HG02610 (cell line): ENCODE data around the gene LYSMD2.

Source experiments
- ATAC-seq: cut with Tn5 transposase; IDR thresholded peaks from one replicate; pipeline ENCODE4 v1.9.1; 2021; ENCODE audit warnings: mild to moderate bottlenecking, moderate library complexity; ENCODE audit not compliant: unreplicated experiment

The LYSMD2 gene

GRCh38 chr15:51752888-51753287, 15.4 kb upstream of the LYSMD2 start:
- no peak for ATAC-seq

GRCh38 chr15:51751697-51752683, 14.5 kb upstream of the LYSMD2 start:
- ATAC-seq, result peak; percentile 37

GRCh38 chr15:51750792-51751696, 13.6 kb upstream of the LYSMD2 start, which contains the start of gene TMOD2:
TMOD2 (plus strand) TSS chr15:51751597; CDS start chr15:51766442, 14,845 bp downstream.
- peak; percentile 76 for ATAC-seq

DNA sequence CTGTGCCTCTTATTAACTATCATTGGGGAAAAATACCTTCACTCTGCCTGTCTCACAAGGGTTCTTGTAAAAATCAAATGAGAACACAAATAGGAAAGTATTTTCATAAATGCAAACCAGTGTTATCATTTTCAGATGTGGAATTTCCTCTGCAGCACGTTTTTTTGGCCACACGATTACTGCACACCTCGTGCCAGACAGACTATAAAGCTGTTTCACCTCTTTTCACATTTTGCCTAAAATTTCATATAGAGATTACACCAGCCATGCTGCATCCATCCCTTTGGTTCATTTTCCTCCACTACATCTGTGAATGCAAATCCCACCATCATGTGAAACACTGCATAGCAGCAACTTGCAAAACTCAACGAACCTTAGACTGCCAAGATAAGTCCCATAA, 12.7 kb upstream of the LYSMD2 start:
- ATAC-seq, result no peak

GRCh38 chr15:51749307-51749706, 11.9 kb upstream of the LYSMD2 start:
- ATAC-seq, result no peak

DNA sequence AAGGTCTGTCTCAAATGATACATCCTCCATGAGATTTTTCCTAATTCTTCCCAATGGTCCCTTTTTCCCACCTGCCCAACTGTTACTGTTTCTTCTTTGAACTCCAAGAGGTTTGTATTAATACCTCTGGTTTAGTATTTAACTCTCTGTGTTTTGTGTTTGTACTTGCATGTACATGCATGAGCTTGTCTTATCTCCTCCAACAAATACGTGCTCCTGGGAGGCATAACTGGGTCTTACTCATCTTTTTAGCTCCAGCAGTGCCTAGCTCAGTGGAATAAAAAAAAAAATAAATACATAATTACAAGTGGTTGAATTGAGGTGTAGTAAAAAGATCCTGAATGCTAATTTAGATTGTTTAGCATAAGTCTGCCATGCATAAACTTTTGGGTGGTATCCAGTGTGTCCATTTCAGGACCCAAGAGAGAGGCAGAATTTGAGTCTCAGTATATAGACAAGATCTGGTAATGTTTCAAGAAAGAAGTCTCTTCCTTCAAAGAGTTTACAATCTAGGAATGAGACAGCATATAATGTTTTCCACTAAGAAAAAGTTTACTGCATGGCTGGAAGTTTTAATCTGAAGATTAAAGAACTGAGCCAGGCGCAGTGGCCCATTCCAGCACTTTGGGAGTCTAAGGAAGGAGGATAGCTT, 1.7 kb upstream of the LYSMD2 start:
- ATAC-seq, result no peak

DNA sequence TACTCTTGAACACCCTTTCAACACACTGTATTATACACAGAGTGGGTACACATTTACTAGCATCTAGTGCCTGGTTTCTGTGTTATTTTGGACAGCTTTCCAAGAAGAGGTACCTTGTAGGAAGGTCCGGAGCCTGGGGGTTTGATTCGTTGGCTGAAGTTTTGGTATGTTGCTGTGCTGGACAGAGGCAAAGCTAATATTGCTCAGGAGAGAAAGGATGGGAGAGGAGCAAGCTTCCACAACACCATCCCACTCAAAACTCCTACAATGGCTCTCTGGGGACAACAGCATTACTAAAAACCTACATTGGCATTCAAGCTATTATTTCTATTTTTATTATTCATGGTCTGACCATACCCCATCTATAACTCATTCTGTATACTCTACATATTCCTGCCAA, 1.1 kb upstream of the LYSMD2 start:
- no peak for ATAC-seq

GRCh38 chr15:51736751-51737521, 519 bp downstream of the LYSMD2 start:
- peak; percentile 21 for ATAC-seq

- ATAC-seq, result peak; percentile 38
Observed at GRCh38 chr15:51736069-51736468, 1.4 kb downstream of the LYSMD2 start.

DNA sequence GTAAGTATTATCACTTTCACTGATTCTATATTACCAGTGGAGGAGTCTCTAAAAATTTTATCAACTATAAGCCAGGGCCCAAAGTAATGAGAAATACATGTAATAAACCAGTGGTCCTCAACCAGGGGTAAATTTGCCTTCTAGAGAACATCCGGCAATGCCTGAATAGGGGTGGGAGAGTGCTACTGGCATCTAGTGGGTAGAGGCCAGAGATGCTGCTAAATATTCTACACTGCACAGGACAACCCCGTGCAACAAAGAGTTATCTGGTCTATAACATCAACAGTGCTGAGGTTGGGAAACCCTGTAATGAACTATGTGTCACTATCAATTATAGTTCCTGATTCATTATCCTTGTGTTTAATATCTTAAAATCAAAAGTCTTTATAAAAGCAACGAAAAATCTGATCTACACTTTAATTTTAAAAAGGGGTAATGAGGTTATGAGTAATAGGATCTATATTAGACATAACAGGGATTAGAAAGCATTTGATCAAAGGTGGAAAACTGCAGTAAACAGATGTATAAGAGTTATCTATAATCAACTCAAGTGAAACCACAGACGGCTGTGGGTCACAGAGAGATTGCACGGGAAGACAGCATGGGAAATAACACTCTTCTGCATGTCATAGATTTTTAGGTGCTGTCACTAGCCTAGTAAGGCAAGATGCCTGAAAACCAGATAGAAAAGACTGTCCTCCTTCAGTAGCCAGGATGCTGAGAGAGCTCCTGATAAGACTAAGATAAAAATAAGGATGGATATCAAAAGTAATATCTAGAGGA, 2.0 kb downstream of the LYSMD2 start:
- no peak for ATAC-seq

GRCh38 chr15:51732646-51733045, 4.8 kb downstream of the LYSMD2 start:
- ATAC-seq, result no peak

- peak; percentile 58 for ATAC-seq
Observed at GRCh38 chr15:51731549-51732267, 5.7 kb downstream of the LYSMD2 start.

- ATAC-seq, result no peak
Observed at GRCh38 chr15:51727141-51727897, 10.1 kb downstream of the LYSMD2 start.

GRCh38 chr15:51726302-51727073, 11.0 kb downstream of the LYSMD2 start:
- peak; percentile 97 for ATAC-seq

DNA sequence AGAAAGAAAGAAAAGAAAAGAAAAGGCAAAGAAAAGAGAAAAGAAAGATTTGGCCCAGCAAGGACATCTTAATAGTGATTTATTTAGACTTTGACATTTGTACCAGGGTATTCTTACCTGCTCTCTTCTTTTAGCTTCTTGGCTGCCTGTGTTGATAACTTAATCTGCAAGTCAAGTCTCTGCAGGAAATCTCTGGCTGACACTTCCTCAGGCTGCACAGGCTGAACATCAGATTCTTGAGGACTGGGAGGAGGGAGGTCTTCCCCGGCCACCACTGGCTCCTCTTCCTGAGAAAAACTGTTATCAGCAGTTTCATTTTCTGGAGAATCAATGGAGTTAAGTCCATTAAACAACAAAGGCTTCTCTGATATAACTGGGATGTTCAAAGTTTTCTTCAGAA, 12.8 kb downstream of the LYSMD2 start:
- no peak for ATAC-seq

DNA sequence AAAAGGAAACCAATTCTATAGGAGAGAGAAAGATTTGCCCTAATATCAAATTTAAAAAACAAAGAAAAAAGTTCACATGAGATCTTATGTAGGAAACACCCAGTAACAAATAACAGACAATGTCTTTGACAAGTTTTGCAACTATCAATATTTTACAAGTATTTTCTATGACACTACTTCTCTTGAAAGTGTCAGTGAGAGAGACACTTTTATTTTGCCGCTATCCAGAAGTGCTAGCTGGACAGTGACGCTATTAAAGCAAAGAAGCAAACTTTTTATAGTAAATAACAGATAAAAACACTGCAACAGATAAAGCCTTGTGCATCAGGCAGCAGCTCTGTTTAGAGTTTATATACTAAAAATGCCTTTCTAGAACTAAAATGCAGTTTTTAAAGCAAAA, 13.3 kb downstream of the LYSMD2 start:
- no peak for ATAC-seq
